Renal cortical epithelial cell (primary cell): ENCODE data around the gene TREML4. TPM values are rescaled to one million over a fixed set of nuclear protein-coding genes. Genes with fewer than 3 reads are reported as not detected.
A peak's percentile ranks its signal among the peaks of the same experiment; 100 is the strongest.

Source experiments
- DNase-seq: peaks from one replicate; pipeline ENCODE4 v3.0.0-alpha.2; 2011; ENCODE audit warnings: low read depth
- total RNA-seq: library from RNA; depleted of rRNA; stranded (reverse); fragments of >200 nt; gene quantifications from 2 replicates; pipeline ENCODE4 v1.2.3, GENCODE V29; 2014

The TREML4 gene
- total RNA-seq, 1 donor from 2014 or later, result not detected

DNA sequence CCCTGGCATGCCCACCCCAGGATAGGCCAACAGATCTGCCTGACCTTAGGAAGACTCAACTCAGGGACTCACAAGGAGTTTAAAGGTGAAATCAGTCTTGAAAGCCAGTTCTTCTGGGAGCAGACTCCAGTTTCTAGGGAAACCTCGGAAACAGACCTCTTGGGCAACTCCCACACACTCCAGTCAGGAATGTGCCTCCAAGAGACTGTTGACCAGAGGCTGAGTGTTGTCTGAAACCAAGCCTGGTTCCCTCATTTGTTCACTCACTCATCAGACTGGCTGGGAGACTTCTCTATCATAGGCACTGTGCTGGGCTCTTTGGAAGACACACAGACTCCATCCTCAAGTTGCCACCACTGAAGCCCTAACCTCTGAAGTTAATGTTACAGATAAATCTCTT lies 56.6 kb downstream of the TREML4 start:
- peak; percentile 56 for DNase-seq

DNA sequence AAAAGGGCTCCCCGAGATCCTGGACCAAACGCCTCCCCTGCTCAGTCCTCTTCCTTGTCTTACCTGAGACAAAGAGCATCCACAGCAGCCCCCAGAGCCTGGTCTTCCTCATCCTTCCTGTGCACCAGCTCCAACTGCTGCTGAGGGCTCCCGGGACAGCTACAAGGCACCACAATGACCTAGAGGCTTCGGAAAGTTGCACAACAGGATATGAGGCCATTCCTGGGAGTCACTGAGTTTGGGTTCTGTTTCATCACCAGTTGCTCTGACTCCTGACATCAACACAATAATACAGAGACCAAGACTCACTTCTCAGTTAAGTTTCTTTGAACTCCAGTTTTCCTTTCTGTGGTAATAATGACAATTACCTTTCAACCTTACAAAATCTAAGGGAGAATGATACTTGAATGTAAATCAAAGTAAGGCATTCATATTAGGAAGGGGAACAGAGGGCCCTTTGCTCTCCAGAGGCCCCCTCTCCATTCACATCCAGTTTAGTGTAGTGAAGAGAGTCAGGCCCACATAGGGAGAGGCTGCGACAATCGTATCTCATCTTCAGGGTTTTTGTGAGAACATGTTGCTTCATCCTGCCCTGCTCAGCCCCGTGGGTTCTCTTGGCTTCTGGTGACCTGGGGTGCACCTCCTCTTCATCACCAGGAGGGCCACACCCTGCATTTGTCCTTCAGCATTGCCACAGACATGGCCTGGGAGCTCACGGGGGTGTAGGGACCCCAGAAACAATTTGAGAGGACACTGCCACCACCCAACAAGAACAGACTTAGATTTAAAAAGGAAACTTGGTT lies 58.6 kb downstream of the TREML4 start, which contains the start of gene TREM1:
TREM1 (minus strand) TSS at position 139 of the 803 bp plus-strand sequence; CDS start at position 112, 27 bp downstream.
- peak; percentile 70 for DNase-seq

DNA sequence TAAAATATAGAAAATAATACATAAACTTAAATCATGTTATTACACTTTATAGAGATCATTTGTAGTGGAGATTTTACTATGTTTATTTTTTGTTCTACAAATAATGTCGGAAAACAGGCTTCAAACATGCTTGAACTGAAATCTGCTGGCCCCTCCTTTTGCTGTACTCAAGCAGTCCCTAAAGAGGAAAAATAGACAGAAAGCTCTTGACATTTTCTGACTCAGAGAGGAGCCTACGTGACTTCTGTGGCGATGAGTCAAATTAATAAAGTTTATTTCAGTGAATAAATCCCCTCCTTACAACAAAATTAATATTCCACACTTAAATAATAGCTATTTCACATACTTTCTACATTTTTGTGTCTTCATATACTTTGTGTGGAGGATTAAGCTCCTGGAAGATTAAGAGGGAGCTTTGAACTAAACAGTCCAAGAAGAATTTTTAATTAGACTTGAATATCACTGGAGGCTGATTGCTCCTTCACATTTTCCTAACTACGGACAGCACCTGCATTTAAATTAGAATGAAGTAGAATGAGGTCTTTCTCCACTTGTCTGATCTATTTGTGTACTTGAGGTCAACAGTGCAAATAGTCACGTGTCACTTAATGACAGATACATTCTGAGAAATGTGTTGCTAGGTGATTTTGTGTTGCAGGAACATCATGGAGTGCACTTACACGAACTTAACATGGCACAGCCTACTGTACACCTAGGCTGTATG lies 60.0 kb downstream of the TREML4 start:
- no peak for DNase-seq

Other genes starting within 250 kb of the TREML4 start
- 2.4 and 9.6 TPM in 2 replicates for gene UNC5CL, start 189.1 kb upstream of the TREML4 start, total RNA-seq
- gene TSPO2, start 185.9 kb upstream of the TREML4 start, total RNA-seq, result not detected in 2 replicates
- gene APOBEC2, start 175.1 kb upstream of the TREML4 start, total RNA-seq, result not detected in 2 replicates
- gene OARD1, start 156.0 kb upstream of the TREML4 start, total RNA-seq, result 10.1 and 17.1 TPM in 2 replicates
- gene NFYA, start 155.4 kb upstream of the TREML4 start, total RNA-seq, result 17.5 and 38.8 TPM in 2 replicates
- gene TREML1, start 74.0 kb upstream of the TREML4 start, total RNA-seq, result not detected in 2 replicates
- gene TREM2, start 65.2 kb upstream of the TREML4 start, total RNA-seq, result not detected in 2 replicates
- not detected in 2 replicates for gene TREML2, start 27.2 kb upstream of the TREML4 start, total RNA-seq
- gene TREM1, start 58.3 kb downstream of the TREML4 start, total RNA-seq, result not detected in 2 replicates
- gene NCR2, start 107.3 kb downstream of the TREML4 start, total RNA-seq, result not detected in 2 replicates